Activated CD8-positive, alpha-beta memory T cell treated with anti-CD3 and anti-CD28 coated beads for 1 hour (primary cell): ENCODE measurements around the gene TMEM121.
A peak's percentile ranks its signal among the peaks of the same experiment; 100 is the strongest.

Experiments used
- DNase-seq, 2 donors: peaks; one replicate each; pipeline ENCODE4 v3.0.0-alpha.2; 2020; ENCODE audit warnings: low read depth in 1 of 2; ENCODE audit errors: extremely low read depth in 1 of 2

The TMEM121 gene

DNA sequence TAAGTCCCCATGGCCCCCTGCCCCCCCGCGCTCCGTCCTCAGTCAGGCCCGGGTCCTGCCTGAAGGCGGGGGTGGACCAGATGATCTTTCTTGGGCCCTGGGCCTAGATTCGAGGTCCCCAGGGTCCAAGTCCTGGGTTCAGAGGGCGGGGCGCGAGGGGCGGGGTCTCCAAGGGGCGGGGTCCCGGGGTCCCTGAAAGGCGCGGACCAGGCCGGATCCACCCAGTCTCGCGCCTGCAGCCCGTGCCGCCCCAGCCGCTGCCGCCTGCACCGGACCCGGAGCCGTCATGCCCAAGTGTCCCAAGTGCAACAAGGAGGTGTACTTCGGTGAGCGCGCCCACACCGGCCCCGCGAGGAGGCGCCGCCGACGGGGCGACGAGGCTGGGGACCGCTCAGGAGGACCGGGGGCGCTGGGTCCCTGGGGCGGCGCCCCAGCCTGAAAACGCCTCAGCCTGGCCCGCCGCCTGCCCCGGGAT is 39.4 kb upstream of the TMEM121 start:
- DNase-seq, result no peak

DNA sequence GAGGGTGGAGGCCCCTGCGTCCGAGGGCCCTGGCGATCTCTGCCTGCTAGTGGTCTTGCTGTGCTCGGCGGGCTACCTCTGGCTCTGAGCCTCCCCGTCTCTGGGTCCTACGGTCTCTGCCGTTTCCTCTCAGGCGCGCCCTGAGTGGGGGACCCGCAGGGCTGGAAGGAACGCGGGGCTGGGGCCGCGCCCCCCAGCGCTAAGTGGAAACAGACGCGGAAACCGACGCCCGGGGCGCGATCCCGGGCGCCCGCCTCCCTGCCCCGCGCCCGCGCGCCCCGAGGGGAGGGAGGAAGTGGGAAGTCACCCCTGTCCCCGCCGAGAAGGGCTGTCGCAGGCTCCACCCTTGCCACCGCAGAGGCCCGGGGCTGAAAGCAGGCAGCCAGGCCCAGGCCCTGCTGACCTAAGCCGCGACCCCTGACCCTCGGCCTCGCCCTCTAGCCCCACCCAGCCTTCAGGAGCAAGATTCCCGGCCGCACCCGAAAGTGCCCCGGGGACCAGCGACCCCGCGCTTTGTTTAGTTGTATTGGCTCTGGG is 38.9 kb upstream of the TMEM121 start:
- peak in 1 of 2 donors; percentile 65 for DNase-seq

DNA sequence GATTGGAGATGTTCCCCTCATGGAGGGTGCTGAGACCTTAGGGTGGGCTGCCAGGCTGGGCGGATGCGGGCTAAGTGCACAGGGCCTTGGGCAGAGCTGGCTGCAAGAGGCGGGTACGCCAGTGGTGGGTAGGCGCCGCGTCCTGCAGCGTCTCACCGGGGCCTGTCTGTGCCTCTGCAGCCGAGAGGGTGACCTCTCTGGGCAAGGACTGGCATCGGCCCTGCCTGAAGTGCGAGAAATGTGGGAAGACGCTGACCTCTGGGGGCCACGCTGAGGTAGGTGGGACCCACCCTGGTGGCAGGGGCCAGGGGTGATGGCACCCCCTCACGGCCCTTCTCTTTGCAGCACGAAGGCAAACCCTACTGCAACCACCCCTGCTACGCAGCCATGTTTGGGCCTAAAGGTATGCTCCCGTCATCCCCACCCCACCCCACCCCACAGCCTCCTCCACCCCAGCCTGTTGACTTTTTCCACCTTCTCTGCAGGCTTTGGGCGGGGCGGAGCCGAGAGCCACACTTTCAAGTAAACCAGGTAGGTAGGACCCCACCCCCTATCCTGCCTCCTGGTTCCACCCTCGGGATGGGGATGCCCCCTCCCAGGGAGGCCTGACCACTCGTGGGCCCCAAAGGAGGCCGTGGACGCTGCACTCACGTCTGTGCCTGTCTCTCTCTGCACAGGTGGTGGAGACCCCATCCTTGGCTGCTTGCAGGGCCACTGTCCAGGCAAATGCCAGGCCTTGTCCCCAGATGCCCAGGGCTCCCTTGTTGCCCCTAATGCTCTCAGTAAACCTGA is 38.2 kb upstream of the TMEM121 start:
- no peak for DNase-seq

DNA sequence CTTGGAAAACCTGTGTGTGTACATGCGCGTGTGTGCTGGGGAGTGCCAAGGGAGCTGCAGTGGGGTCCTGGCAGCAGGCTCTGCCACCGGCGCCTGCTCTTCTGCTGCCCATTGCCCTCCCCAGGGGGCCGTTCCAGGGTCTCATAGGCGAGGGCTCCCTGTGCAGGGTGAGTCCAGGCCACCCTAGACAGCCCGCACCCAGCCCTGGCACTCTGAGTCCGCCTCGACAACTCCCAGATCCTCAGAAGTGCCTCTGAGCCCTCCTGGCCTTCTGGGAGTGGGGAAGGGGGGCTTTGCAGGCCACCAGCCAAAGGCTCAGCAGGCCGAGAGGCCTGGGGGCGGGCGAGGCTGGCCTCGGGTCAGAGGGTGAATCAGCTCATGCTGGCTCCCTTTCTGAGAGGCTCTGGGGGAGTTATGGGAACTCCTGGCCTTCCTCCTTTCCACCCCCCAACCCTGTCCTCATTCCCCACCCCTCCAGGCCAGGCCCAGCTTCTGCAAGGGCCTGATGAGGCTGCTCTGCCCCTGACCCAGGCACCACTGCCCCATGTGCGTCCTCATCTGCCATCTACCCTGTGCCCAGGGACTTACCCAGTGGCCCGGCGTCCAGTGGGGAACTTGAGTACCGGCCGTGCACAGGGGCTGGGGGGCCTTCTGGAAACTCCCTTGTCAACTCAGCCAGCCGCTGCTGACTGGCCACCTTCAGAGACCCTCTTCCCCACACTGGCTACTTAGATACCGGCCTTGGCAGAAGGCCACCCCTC is 37.4 kb upstream of the TMEM121 start:
- no peak for DNase-seq

DNA sequence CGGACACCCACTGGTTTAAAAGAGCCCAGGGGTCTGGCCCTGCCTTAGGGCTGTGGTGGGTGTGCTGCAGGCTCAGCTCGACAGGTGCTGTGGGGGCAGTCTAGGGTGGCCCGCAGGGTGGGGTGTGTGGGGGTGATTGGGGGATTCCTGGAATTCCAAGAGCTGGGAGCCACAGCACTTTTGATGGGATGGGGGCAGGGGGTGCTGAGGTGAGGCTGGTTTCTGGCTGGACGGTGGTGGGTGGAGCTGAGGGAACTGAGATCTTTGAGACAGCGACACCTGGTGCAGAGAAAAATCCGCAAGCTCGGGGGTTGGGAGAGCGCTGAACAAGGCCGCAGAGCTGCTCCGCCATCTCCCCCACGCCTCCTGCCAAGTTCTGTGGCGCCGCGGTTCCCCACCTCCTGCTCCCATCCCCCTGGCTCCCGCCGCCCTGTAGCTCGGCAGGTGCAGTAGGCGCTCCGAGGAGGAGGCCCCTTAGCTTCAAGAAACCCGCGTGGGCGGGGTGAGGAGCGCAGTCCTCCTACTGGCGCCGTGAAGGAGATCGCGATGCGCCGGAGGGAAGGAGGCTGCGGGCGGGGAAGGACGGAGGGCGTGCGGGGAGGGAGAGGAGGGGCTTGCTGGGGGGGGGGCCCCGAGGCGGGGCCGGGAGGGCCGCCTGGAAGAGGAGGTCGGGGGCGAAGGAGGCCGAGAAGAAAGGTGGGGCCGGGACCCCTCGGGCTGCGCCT is 36.7 kb upstream of the TMEM121 start:
- peak; percentile 77 to 92 for DNase-seq

DNA sequence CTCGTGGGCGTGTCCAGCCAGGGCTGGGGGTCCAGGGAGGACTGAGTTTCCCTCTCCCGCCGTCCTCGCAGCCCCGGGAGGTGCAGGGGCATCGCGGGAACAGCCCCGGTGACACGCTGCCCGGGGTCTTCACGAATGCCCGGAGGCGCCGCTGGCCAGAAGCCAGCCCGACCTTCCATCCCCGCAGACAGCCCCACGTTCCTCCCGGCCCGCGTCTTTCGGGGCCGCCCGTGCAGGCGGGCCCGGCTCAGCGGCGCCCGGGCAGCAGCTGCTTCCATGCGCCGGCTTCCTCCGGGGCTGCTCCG is 36.2 kb upstream of the TMEM121 start:
- DNase-seq, result no peak

DNA sequence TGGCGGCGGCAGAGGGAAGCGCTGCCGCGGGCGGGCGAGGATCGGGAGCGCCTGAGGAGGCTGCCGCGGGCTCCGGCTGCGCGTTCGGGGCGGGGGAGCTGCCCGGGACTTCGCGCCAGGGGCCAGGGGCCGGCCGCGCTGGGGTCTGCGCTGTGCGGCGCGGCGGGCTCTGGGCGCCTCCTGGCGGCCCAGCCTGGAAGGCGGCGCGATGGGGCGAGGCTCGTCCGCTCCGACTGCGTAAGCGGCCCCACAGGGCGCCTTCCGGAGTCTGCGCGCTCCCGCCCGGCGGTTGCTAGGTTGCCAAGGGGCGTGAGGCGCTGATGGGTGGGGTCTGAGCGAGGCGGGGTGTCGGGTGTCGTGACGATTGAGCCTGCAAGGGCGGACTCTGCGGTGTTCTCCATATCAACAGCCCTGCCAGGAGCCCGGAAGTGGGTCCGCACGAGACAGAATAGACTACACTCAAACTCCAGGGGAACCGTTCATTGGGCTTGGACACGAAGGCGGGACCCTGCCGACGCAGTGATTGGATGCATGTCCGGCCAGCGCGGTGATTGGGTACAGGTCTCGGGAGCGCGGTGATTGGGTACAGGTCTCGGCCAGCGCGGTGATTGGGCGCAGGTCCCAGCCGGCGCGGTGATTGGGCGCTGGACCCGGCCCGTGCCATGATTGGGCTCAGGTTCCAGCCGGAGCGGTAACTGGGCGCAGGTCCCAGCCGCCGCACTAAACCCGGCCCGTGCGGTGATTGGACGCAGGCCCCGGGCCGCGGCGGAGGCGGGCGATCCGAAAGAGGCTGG is 35.6 kb upstream of the TMEM121 start, which contains the start of gene TEDC1:
TSS of gene TEDC1 (plus strand) at position 675 of the 794 bp plus-strand sequence. CDS start 130 bp downstream, outside the sequence.
- DNase-seq, result peak; percentile 96 to 98

DNA sequence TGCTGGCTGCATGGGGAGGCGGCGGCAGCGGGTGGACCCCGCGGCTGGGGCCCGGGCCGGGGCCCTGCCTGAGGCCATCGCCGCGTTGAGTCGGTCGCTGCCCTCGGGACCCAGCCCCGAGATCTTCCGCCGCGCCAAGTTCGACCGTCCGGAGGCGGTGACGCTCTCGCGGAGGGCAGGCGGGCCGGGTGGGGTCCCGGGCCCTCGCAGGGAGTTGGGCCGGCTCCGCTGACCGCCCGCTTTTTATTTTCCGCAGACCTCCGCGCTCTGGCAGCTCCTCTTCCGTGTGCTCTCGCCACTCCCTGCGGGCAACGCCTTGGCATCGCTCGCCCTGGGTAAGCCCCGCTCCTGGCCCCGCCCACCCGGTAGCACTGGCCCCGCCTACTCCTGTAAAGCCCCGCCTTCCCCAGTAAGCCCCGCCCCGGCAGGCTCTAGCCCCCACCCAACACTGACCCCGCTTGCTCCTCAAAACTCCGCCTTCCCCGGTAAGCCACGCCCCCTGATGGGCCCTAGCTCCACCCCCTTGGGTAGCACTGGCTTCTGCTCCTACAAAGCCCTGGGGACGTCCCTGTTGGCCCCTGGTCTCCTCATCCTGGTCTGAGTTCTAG is 34.9 kb upstream of the TMEM121 start:
- peak in 1 of 2 donors; percentile 77 for DNase-seq

DNA sequence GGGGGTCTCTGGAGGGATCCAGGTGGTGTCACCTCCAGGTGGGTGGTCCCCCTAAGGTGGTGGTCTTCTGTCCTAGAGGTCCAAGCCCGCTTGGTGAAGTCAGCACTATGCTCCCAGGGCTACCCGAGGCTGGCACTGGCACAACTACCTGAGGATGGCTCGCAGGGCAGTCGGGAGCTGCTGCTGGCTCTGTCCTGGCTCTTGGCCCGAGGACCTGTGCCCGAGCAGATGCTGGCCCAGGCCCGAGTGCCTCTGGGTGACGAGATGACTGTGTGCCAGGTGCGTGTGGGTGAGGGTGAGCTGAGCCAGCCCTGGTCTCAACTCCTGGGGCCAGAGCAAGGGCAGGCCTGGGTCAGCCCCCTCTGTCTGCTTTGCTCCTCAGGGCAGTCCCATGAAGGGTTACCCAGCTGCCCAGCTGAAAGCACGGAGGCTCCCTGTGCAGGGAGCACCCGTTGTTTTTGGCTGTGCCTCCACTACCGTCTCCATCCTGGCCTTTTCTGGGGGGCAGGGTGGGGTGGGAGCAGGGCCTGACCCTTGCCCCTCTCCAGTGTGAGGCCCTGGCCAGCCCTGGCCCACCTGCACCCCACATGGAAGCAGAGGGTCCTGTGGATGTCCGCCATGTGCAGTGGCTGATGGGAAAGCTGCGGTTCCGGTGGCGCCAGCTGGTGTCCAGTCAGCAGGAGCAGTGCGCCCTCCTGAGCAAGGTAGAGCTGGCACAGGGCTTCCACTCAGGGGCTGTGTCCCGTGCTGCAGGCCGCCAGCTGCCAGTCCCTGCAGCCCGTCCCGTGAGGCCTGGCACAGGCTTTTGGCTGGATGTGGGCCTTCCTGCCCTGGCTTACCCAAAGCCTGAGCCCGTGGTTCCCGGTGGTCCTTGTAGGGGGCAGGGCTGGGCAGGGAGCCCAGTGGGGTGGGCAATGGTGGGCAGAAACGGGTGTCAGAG is 34.1 kb upstream of the TMEM121 start:
- DNase-seq, result no peak

DNA sequence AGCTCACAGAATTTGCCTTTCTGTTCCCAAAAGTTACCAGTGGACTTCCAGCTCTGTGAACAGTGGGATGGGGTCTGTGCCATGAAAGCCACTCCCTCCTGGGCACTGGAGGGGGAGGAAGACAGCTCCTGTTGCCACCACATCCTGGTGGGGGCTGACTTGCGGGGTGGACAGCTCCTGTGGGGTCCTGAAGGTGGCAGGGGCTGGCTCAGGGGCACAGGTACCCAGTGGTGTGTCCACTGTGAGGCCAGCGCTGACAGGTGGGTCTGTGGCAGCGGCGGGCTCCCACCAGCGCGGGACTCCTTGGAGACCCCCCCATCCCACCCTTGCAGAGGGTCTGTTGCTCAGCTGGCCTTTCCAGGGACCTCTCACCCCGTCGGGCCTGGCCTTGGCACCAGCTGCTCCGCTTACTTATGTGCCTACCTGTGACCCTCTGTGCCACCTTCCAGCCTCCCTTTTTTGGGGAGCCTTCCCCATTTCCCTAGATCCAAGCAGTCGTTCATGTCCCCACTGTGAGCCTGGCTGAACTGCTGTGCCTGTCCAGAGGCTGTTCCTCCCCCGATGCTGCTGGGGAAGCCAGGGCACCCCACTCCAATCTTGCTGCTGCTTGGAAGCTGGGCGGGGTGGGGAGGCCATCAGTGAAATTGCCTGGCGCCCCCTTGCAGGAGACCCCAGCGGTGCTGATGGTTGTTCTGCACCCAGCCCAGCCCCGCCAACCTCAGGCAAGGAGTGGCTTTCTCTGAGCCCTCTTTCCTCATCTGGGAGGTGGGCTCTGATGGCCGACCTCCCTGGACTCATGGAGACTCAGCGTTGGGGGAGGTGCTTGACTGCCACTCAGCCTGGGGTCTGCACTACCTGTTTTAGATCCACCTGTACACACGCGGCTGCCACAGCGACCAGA is 33.2 kb upstream of the TMEM121 start:
- no peak for DNase-seq

DNA sequence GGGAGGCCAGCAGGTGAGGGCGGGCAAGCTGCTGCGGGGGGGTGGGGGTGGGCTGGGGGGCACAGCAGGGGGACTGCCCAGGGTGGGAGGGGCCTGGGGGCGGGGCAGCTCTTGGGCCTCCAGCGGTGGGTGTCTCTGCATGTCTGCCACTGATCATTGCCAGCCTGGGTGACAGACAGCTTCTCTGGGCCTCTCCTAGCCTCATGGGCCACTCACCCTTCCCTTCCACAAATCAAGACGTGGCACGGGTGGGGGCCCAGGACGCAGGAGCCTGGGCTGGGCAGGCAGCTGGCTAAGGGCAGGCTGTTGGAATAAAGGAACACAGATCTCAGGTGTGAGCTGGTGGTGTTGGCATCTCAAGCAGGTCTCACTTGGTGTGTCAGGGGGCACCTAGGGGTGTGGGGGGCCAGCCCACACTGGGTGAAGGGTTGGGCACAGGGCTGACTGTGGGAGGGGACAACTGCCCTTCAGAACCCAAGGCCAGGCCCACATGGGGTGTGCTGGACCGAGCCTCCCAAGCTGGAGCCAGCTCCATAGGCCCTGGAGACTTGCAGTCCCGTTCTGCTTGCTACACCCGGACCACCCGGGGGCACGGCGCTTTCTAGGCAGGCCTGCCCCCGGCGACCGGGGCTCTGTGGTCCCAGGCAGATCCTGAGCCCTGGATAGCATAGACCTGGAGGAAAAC is 32.3 kb upstream of the TMEM121 start:
- no peak for DNase-seq

DNA sequence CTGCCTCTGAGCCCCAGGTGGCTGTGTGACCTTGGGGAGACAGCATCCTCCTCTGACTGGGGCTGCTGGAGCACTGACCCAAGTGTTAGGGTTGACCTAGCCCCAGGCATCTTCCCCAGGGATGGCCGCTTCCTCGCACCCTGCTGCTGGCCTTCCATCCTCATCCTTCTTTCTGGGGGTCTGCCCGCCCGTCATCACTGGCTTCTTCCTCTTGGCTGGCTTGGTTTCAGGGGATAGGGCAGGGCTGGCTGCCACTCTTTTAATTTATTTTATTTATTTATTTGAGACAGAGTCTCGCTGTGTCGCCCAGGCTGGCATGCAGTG is 31.8 kb upstream of the TMEM121 start:
- no peak for DNase-seq

DNA sequence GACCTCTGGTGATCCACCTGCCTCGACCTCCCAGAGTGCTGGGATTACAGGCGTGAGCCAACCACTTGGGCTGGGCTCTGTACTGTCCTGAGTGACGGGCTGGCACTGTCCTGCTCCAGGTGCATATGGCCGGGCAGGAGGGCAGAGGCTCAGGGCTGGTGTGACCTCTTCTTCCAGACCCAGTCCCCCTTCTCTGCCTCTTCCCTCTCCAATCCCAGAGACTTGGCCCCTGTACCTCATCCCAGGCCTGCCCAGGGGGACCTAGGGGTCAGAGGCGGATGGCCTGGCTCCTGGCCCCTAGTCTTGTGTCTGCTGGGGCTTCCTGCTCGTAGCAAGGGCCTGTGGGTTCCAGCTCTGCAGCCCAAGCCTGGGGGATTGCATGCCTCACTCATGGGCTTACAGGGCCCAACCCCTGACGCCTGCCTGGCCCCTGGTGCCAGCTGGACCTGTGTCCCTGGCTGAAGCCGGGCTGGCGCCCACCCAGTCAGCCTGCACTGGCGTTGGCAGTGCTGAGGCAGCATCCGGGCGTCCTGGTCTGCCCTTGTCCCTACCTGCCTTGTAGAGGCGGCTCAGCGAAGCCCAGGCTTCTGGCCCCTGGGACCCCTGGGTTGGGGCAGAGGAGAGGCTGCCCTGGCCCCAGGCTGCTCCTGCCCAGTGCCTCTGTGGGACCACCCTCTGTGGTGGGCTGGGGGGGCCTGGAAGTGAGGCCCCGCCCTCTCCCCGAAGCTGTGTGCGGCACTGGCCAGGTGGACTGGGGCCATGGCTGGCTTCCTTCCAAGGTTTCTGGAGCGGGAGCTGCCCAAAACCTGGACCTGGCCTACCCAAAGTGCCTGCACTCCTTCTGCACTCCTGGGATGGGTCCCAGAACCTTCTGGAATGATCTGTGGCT is 31.0 kb upstream of the TMEM121 start:
- DNase-seq, result no peak

DNA sequence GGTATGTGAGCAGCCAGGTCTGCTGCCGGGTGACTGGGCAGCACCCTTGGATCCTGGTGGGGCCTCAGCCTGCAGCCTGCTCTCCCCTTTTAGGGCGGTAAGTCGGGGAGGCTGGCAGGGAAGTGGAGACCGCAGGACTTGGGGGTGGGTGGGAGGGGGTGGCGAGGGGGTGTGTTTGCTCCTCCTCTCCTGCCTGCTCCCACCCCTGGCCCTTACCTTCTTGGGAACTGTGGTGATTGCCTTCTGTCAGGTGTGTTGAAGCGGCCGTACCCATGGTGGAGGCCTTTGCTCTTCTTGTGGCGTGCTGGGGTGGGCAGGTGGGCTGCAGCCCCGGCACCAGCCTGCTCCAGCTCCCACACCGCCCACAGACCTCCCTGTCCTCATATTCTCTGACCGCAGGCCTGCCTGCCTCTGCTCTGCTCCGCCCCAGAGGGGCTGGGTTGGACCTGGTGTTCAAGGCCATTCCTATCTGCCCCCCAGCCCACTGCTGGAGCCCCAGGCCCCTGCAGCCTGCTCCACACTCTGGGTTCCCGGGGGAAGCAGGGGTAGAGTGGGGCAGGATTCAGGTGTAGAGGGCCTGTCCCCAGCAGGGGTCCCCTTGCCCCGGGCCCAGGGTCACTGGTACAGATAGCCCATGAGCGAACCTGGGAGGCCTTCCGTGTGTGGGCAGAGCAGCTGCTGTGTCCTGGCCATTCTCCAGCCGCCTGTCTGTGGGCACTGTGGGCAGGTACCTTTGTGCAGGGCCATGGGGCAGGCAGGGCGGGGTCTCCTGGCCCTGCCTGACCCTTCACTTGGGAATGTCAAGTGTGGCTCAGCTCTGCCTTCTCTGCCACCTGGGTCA is 30.2 kb upstream of the TMEM121 start:
- no peak for DNase-seq

DNA sequence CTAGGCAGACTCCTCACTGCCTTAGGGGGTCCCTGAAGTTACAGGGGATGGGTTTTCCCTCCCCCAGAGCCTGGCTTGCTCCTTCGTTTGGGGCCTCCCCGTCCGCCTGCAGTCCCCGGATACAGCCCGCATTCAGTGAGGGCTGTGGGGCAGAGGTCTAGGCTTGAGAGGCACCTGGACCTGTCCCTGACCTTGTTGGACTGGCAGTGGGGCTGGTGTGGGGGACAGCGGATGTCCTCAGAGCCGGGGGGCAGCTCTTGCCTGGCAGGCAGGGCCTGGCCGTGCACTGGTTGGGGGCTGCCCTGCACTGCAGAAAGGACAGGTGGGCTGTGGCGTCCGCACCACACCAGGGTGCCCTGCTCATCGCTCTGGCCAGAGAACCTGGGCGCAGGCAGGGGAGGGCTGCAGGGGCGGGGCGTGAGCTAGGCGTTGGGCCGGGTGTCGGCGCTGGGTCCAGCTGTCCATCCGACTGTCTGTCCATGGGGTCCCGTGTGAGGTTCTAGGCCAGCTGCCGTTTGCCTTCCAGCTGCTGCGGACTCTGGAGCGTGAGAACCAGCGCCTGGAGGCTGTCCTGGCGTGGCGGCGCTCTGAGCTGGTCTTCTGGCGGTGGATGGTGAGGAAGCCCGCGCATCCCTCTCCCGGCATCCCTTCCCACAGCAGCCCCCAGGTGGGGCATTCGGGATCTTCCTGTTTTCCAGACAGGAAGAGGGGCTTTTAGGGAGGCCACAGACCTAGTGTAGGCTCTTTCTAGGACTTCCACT is 29.4 kb upstream of the TMEM121 start:
- DNase-seq, result no peak
